ENCODE data around the gene HTR2B.
"Not testable (repeated sequence)": the region's sequence is repeated elsewhere in the genome, so short reads cannot be mapped to it uniquely, and the experiment has no call there.

HTR2B gene

GRCh38 chr2:231132129-231132528, 7.3 kb upstream of the HTR2B start:
- DNase-seq = no peak

- DNase-seq = no peak
Observed at GRCh38 chr2:231130336-231131056, 5.7 kb upstream of the HTR2B start.

GRCh38 chr2:231129216-231129615, 4.4 kb upstream of the HTR2B start:
- DNase-seq = no peak

GRCh38 chr2:231128541-231128940, 3.7 kb upstream of the HTR2B start:
- no peak for DNase-seq

- no peak for DNase-seq
Observed at GRCh38 chr2:231127936-231128335, 3.1 kb upstream of the HTR2B start.

- no peak for DNase-seq
Observed at GRCh38 chr2:231127480-231127879, 2.6 kb upstream of the HTR2B start.

- no peak for DNase-seq
Observed at GRCh38 chr2:231126123-231126522, 1.3 kb upstream of the HTR2B start.

GRCh38 chr2:231123362-231123898, 1.4 kb downstream of the HTR2B start:
- DNase-seq = peak; percentile 7

GRCh38 chr2:231118614-231118942, 6.3 kb downstream of the HTR2B start:
- DNase-seq = no peak

- no peak for DNase-seq
Observed at GRCh38 chr2:231117922-231118613, 6.8 kb downstream of the HTR2B start.

GRCh38 chr2:231117148-231117547, 7.7 kb downstream of the HTR2B start:
- DNase-seq = no peak

- no peak for DNase-seq
Observed at GRCh38 chr2:231115651-231116050, 9.2 kb downstream of the HTR2B start.

GRCh38 chr2:231113489-231113888, 11.4 kb downstream of the HTR2B start:
- DNase-seq = no peak

GRCh38 chr2:231111987-231112386, 12.9 kb downstream of the HTR2B start:
- no peak for DNase-seq

GRCh38 chr2:231110551-231110950, 14.3 kb downstream of the HTR2B start:
- DNase-seq = peak; percentile 14

GRCh38 chr2:231104115-231104713, 20.6 kb downstream of the HTR2B start:
- DNase-seq = peak; percentile 27

- DNase-seq = no peak
Observed at GRCh38 chr2:231102772-231103171, 22.1 kb downstream of the HTR2B start.

- no peak for DNase-seq
Observed at GRCh38 chr2:231100990-231101389, 23.9 kb downstream of the HTR2B start.

GRCh38 chr2:231100321-231100720, 24.5 kb downstream of the HTR2B start:
- not testable (repeated sequence) for DNase-seq

GRCh38 chr2:231099918-231100317, 24.9 kb downstream of the HTR2B start:
- no peak for DNase-seq

- no peak for DNase-seq
Observed at GRCh38 chr2:231094736-231095346, 30.0 kb downstream of the HTR2B start.

GRCh38 chr2:231093933-231094332, 30.9 kb downstream of the HTR2B start:
- DNase-seq = no peak

- no peak for DNase-seq
Observed at GRCh38 chr2:231088754-231089153, 36.1 kb downstream of the HTR2B start.

- no peak for DNase-seq
Observed at GRCh38 chr2:231084565-231084964, 40.3 kb downstream of the HTR2B start.

All from NCI-H1105 treated with DMSO at 0.1 percent for 48 hours (cell line).